Subcutaneous adipose tissue (tissue), 4 donors: ENCODE measurements around the gene ANKRD11. TPM values are rescaled to one million over a fixed set of nuclear protein-coding genes. Genes with fewer than 3 reads are reported as not detected.

Source experiments
- total RNA-seq, 4 donors: library from RNA; depleted of rRNA; stranded (reverse); fragments of >200 nt; gene quantifications; one replicate each; pipeline ENCODE4 v1.1.0, GENCODE V29; 2016
- TF ChIP-seq, protein P1 (sequence below): fragments of 450-650 bp; IDR thresholded peaks from one replicate; pipeline ENCODE4 v1.5.1; 2016; ENCODE audit warnings: low read depth, mild to moderate bottlenecking, control low read depth, antibody characterized with exemption, moderate library complexity

The ANKRD11 gene
- total RNA-seq, 4 donors from 2014 or later, result 56.1 to 190 (median 62.6) TPM

DNA sequence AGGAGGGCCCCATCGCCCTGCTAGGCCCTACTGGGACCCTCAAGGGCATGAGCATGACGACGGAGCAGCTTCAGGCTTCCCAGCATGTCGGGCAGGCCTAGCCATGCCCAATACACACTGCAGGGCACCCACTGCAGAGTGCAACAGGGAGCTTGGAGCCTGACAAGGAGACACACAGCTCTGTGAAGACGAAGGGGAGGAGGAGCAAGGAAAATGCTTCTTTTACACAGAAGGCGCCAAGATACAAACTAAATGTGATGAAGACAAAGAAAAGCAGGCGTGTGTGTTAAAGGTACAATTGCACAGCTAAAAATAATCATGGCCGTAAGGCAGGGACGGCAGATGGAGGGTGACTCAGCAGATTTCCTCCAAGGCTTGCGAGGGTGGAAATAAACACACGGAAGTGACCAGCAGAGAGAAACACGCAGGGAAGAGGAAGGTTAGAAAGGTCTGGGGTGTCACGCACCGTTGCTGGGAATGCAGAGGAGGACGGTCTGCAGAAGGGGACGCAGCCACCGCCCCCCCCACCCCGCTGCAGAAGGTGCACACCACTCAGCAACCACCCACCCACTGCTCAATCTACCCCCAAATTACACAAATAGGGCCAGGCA is 164.4 kb downstream of the ANKRD11 start:
- TF ChIP-seq, protein P1, sequence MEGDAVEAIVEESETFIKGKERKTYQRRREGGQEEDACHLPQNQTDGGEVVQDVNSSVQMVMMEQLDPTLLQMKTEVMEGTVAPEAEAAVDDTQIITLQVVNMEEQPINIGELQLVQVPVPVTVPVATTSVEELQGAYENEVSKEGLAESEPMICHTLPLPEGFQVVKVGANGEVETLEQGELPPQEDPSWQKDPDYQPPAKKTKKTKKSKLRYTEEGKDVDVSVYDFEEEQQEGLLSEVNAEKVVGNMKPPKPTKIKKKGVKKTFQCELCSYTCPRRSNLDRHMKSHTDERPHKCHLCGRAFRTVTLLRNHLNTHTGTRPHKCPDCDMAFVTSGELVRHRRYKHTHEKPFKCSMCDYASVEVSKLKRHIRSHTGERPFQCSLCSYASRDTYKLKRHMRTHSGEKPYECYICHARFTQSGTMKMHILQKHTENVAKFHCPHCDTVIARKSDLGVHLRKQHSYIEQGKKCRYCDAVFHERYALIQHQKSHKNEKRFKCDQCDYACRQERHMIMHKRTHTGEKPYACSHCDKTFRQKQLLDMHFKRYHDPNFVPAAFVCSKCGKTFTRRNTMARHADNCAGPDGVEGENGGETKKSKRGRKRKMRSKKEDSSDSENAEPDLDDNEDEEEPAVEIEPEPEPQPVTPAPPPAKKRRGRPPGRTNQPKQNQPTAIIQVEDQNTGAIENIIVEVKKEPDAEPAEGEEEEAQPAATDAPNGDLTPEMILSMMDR, result no peak

DNA sequence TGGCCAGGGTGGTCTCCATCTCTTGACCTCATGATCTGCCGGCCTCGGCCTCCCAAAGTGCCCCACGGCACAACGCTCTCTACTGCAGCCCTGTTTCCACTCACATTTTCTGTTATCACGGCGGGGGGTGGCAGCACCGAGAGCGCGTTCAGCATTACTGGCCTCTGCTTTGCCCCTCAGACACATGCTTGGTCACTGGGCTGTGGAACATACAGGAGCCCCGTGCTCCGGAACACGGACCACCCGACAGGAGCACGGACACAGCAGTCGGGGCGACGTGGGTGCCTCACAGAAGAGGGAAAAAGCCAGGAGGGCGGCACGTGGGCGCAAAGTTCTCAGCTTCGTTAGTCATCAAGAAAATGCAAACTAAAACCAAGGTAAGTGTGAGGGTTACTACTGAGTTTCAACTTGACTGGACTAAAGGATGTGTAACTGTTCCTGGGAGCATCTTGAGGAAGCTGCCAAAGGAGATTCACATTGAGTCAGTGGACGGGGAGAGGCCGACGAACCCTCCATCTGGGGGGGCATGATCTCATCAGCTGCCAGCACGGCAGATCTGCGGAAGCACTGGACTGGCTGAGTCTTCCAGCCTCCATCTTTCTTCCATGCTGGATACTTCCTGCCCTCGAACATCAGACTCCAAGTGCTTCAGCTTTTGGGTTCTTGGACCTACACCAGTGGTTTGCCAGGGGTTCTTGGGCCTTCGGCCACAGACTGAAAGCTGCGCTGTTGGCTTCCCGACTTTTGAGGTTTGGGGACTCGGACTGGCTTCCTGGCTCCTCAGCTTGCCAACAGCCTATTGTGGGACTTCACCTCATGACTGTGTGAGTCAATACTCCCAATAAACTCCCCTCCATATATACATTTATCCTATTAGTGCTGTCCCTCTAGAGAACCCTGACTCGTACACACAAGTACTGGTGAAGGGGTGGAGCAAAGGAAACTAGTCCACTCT is 166.0 kb downstream of the ANKRD11 start:
- TF ChIP-seq, protein P1, result no peak

DNA sequence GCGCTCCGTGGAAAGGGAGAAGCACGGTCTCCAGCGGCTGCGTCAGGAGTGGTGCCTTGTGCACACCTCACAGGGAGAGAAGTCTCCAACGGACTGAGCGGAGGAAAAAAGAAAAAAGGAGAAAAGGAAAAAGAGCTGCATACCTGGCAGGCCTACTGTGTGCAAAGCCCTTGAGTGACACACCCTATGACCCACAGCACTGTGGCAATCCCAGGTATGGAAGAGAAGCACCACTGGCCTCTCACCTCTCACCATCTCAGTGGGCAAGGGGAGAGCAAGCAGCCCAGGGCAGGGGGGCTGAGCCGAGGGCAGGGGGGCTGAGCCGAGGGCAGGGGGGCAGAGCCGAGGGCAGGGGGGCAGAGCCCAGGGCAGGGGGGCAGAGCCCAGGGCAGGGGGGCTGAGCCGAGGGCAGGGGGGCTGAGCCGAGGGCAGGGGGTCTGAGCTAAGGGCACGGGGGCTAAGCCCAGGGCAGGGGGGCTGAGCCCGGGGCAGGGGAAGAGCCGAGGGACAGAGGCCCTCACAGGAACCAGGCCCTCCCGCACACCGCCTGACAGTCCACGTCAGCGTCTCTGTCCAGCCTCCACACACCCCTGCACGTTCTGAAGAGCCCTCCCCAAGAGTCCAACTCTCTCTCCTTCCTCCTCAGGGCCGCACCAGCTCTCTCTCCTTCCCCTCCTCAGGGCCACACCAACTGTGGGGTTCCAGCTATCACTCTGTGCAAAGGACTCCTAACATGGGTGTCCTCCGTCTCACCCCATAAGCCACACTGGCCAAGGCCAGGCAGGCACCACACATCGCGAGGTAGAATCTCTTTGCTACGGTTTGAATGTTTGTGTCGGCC is 167.0 kb downstream of the ANKRD11 start:
- TF ChIP-seq, protein P1, result no peak

DNA sequence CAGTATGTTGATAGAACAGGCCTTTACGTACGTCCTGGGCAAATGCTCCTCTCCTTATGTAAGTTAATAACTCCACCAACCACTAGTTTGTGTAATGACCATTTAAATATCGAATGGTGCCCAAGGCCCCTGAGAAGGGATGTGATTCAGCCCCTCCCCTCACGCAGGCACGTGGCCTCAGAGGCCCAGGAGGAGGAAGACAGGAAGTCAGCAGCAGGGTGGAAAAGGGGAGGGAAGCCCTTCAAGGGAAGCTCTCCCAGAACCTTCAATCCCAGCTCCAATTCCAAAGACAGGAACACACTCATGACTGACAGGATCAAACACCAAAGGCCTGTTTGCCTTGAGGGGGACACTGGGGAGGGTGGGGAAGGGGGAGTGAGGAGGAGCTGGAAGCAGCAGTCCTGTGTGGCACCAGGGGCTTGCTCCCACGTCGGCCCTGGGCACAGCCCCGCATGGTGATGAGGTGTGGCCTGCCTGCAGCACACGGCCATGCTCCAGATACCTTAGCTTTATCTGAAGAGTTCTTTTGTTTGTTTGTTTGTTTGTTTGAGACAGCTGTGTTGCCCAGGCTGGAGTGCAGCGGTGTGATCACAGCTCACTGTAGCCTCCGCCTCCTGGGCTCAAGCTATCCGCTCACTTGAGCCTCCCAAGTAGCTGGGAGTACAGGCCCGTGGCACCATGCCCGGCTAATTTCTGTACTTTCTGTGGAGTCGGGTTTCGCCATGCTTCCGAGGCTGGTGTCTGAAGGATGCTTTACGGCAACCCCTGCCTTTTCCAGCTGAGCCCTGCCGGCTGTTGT is 167.8 kb downstream of the ANKRD11 start:
- TF ChIP-seq, protein P1, result no peak

DNA sequence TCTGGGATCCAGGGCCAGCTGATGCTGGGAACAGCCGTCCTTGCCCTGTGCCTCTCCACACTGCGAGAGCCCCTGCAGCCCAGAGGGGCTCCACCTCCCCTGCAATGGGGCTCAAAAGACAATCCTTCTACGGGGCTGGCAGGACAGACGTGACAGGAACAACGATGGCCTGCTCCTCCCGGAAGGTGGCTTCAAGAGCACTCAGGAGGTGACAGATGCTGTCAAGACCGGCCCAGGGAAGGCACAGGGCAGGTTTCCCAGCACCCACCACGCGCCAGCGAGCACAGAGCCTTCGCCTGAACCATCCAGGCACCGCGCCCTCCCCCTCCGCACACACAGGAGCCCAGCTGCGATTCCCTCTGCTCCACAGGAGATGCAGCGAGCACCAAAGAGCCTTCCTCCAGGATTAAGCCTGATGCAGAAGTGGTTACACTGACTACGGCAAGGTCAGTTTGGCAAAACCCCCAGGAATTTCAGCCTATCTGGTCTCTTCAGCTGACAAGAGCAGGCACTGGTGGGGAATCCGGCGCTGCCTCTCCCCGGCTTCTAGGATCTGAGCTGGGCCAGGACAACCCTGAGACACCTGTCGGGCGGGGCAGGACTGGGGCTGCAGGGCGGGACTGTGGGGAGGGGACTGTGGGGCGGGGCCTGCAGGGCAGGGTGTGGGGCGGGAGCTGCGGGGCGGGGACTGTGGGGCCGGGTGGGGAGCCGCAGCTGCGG is 169.4 kb downstream of the ANKRD11 start:
- TF ChIP-seq, protein P1, result no peak

DNA sequence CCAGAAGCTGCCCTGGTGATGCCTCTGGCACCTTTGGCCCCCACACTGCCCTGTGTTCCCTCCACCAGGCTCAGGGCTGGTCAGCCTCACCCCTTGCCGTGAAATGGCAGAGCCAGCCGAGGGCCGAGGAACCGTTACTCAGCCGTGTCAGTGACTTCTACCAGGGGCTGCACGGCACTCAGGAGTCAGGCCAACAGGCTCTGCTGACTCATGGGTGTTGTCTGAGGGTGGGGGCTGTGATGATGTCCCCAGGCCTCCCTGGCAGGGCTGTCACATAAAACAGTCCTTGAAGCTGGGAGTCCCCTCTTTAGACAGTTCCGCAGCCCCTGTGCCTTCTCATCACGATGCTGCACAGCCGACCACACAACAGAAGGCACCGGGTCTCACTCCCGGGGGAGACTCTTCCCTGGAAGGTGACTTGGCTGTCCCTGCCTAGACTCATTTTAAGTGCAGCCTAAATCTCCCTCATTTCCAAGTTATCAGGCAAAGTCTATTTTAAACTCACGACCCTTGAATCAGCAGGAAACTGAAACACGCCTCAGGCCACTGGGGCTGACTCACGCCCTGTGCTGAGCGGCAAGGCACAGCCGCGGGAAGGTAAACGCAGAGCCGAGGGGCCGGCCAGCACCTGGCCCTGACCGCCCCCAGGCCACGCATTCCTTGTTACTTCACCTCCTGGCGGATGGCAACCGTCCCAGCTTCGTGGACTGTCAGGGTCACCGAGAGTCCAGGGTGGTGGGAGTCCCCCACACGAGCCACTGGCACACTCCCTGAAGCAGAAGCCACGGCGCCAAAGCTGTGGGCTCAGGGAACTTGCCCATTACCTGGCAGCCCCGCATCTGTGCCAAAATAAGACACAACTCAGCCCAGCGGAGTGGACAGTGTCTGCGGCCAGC is 170.2 kb downstream of the ANKRD11 start:
- TF ChIP-seq, protein P1, result no peak
